Measurements from ENCODE around the gene EBF3. TPM values are rescaled to one million over a fixed set of nuclear protein-coding genes. Genes with fewer than 3 reads are reported as not detected.

Gene EBF3
- total RNA-seq, 1 experiment from 2014 or later = 0.22 TPM

GRCh38 chr10:129945526-129945925 lies 18.5 kb downstream of the EBF3 start:
- H3K27me3 Mint-ChIP-seq (ENCODE audit: low read depth) = peaks cover 19% of the 10 kb centered on the region
- no peak overlapping the region for H2BK120ac ChIP-seq (ENCODE audit: low read depth, low read length, poor library complexity, severe bottlenecking)
- no peak overlapping the region for H3K18ac ChIP-seq (ENCODE audit: insufficient read length, low read depth, low read length)
- no peak overlapping the region for H4K5ac ChIP-seq (ENCODE audit: insufficient read length, low read depth, low read length)
- H2AFZ ChIP-seq (ENCODE audit: low read length) = no peak overlapping the region
- H3K4ac ChIP-seq (ENCODE audit: low read depth, low read length) = no peak overlapping the region
- no peak overlapping the region for H2BK15ac ChIP-seq (ENCODE audit: low read depth, low read length)
- no peak overlapping the region for H2BK12ac ChIP-seq (ENCODE audit: insufficient read length, low read depth, low read length)
- H4K20me1 ChIP-seq (ENCODE audit: control insufficient read depth, insufficient read depth, insufficient read length) = no peaks in the 10 kb centered on the region
- no peak overlapping the region for H3T11ph ChIP-seq (ENCODE audit: low read length)
- no peak overlapping the region for H4K91ac ChIP-seq (ENCODE audit: insufficient read length, low read depth, low read length)
- no peak overlapping the region for H3K14ac ChIP-seq (ENCODE audit: insufficient read depth, low read length)
- H3K27ac Mint-ChIP-seq = no peak overlapping the region; a peak in 1 of 7 replicates
- no peak overlapping the region for H3K4me2 ChIP-seq (ENCODE audit: insufficient read depth, insufficient read length, low read length)
- H4K8ac ChIP-seq (replicated peaks; ENCODE audit: insufficient read length, low read depth, low read length) = no peak overlapping the region
- WGBS (ENCODE audit: extremely low coverage, insufficient read length, low lambda C conversion rate) = no CpG with 5 or more reads among the region's 8 CpGs
- no peak overlapping the region for H2BK5ac ChIP-seq (ENCODE audit: insufficient read length, low read length)
- H3K9me3 ChIP-seq (ENCODE audit: control insufficient read depth, low read depth, low read length) = no peaks in the 10 kb centered on the region
- no peaks in the 10 kb centered on the region for H3K4me1 ChIP-seq (ENCODE audit: insufficient read depth, low read length)
- no peak overlapping the region for H2AK5ac ChIP-seq (ENCODE audit: insufficient read length, low read length)
- TF ChIP-seq CTCF (conservative IDR thresholded peaks at IDR 0.05) = no peak
- no peak for DNase-seq
- H3K36me3 Mint-ChIP-seq (ENCODE audit: insufficient read depth in 1 of 3, low read depth in 3 of 3) = no peaks in the 10 kb centered on the region
- H3K79me2 ChIP-seq (ENCODE audit: insufficient read depth, low read length) = no peaks in the 10 kb centered on the region
- H3K23me2 ChIP-seq (ENCODE audit: insufficient read length, low read depth, low read length, poor library complexity, severe bottlenecking) = no peaks in the 10 kb centered on the region
- H3K4me3 Mint-ChIP-seq = no peak overlapping the region
- no peak overlapping the region for H2BK20ac ChIP-seq (ENCODE audit: low read depth, low read length, poor library complexity, severe bottlenecking)
- no peaks in the 10 kb centered on the region for H3K79me1 ChIP-seq (ENCODE audit: insufficient read depth, low read depth, low read length, poor library complexity, severe bottlenecking)
- no peaks in the 10 kb centered on the region; a peak in 3 of 5 replicates for H3K9me3 Mint-ChIP-seq
- no peak overlapping the region for H3K27ac ChIP-seq (ENCODE audit: insufficient read length, low read depth, low read length)
- H3K27me3 ChIP-seq (ENCODE audit: insufficient read depth, low read length) = no peaks in the 10 kb centered on the region
- H3K56ac ChIP-seq (ENCODE audit: insufficient read length, low read depth, low read length) = no peak overlapping the region
- H3K4me1 Mint-ChIP-seq = peaks cover 6 to 10% of the 10 kb centered on the region in 2 experiments
- no peak overlapping the region for H3K9ac ChIP-seq (ENCODE audit: extremely low read depth, insufficient read length, low read length)
- no peak overlapping the region for H3K23ac ChIP-seq (ENCODE audit: insufficient read length, low read depth, low read length)
